ENCODE measurements around the gene DDAH2. TPM values are rescaled to one million over a fixed set of nuclear protein-coding genes. Genes with fewer than 3 reads are reported as not detected.

The DDAH2 gene
- total and polyA plus RNA-seq, 10 of the 15 experiments (the other 5 are each of a cell fraction or from before 2014, with no cell fraction given): 0.35 to 9.9 (median 6.2) TPM

DNA sequence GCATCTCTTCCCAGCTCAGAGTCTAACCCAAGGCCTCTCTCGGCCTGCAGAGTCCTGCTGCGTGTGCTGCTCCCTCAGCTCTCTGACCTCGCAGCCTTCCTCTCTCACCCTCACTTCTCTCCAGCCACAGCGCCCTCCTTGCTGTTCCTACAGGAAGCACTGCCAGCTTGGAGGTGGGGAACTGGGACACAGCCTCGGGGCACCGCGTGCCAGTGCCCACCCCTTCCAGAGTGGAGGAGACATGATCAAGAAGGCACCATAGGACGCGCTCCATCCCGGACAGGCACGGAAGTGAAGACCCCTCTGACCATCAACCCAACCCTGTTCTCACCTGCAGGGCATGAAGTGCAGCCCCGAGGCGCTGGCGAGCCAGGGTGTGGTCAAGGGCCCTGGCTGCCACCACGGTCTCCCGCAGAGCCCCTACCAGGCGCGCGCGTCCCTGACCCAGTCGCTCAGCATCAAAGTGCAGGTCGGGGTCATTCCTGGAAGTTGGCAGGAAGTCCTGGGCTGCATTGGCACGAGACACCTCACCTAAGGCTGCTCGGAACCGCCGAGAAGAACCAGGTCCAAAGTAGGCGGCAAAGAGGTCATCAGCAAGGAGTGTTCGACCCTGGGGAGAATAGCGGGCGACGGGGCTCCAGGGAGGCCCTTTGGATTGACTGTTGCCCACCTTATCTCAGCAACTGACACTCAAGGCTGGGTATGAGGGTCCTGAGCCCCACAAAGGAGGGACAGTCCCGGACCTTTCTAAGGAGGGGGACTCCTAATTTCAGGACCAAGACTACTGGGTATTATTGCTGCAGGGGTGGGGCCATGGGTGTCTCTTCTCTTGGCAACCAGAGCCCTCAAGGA is 46.8 kb upstream of the DDAH2 start:
- POLR2A ChIA-PET: interaction anchor here (0.6 to 1.4 kb wide), 2 partner anchors 44 to 55 kb away, joined by 3 to 6 read pairs; no protein-coding TSS in a partner anchor
- ATAC-seq (no peak), DNase-seq (ENCODE audit: low read depth, low spot score) (no peak), FAIRE-seq (no peak)
- intact Hi-C loops (cut with micrococcal nuclease; ENCODE audit: unreplicated experiment): loop anchor here (10.0 kb wide), 1 partner anchor 49 kb away; the partner anchor contains the start of gene HSPA1B
- Histone ChIP-seq H3K9ac (ENCODE audit: control insufficient read depth, insufficient read depth, low read length) (no peak overlapping the region), H3K27ac (ENCODE audit: control insufficient read depth, insufficient read depth) (no peak overlapping the region), H2AFZ (ENCODE audit: control insufficient read depth, low read depth, low read length) (no peak overlapping the region), H3K36me3 (ENCODE audit: control insufficient read depth in 2 of 2, insufficient read depth in 2 of 2, low read length in 1 of 2) (peaks cover 0 to 23% of the 10 kb centered on the region in 2 experiments; a peak in 2 of 4 replicates), H3K79me2 (ENCODE audit: control insufficient read depth, insufficient read depth, low read length) (no peaks in the 10 kb centered on the region), H4K20me1 (ENCODE audit: control insufficient read depth, insufficient read depth) (no peaks in the 10 kb centered on the region), H3K9me3 (replicated peaks; ENCODE audit: control insufficient read depth, insufficient read depth, low read length) (no peaks in the 10 kb centered on the region), H3K4me2 (ENCODE audit: control insufficient read depth, insufficient read depth) (no peak overlapping the region), H3K4me1 (ENCODE audit: control insufficient read depth, insufficient read depth, low read length) (peaks cover 18% of the 10 kb centered on the region), H3K27me3 (replicated peaks in 1 of 2; ENCODE audit: control insufficient read depth in 2 of 2, insufficient read depth in 2 of 2, low read length in 1 of 2) (no peaks in the 10 kb centered on the region), H3K4me3 (no peak overlapping the region)
- in situ Hi-C loops (cut with MboI): no loop called here
- TF ChIP-seq, protein P1, sequence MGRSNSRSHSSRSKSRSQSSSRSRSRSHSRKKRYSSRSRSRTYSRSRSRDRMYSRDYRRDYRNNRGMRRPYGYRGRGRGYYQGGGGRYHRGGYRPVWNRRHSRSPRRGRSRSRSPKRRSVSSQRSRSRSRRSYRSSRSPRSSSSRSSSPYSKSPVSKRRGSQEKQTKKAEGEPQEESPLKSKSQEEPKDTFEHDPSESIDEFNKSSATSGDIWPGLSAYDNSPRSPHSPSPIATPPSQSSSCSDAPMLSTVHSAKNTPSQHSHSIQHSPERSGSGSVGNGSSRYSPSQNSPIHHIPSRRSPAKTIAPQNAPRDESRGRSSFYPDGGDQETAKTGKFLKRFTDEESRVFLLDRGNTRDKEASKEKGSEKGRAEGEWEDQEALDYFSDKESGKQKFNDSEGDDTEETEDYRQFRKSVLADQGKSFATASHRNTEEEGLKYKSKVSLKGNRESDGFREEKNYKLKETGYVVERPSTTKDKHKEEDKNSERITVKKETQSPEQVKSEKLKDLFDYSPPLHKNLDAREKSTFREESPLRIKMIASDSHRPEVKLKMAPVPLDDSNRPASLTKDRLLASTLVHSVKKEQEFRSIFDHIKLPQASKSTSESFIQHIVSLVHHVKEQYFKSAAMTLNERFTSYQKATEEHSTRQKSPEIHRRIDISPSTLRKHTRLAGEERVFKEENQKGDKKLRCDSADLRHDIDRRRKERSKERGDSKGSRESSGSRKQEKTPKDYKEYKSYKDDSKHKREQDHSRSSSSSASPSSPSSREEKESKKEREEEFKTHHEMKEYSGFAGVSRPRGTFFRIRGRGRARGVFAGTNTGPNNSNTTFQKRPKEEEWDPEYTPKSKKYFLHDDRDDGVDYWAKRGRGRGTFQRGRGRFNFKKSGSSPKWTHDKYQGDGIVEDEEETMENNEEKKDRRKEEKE (IDR thresholded peaks at IDR 0.05): no peak
- TF ChIP-seq ZNF274 (IDR thresholded peaks at IDR 0.05; ENCODE audit: insufficient read depth, insufficient read length) (no peak), MXI1 (IDR thresholded peaks at IDR 0.05; ENCODE audit: low read depth, low read length) (no peak), SMAD1 (IDR thresholded peaks at IDR 0.05; ENCODE audit: low read depth, partially characterized antibody) (no peak)
- no TSS peak for BruUV-seq (replicated peaks)
- SMC1A ChIA-PET (ENCODE audit: uncharacterized antibody, unreplicated experiment): interaction anchor here (0.8 to 1.7 kb wide), 3 partner anchors 31 to 47 kb away, joined by 3 to 5 read pairs (median 4); partner anchors contain the start of gene LSM2
- RAD21 ChIA-PET (ENCODE audit: unreplicated experiment): interaction anchor here (1.3 to 1.7 kb wide), 2 partner anchors 40 to 54 kb away, joined by 4 to 5 read pairs; partner anchors contain the start of gene CLIC1
- 88% methylated on average over 32 of the region's 32 CpGs for WGBS (ENCODE audit: insufficient coverage, insufficient replicate concordance, low lambda C conversion rate, missing lambda C conversion rate)
- CTCF ChIA-PET: interaction anchor here (1.5 to 9.2 kb wide), 2 partner anchors 41 to 55 kb away, joined by 9 to 208 read pairs; partner anchors contain the start of genes CLIC1, DDAH2 and MSH5
